RWPE1 (cell line): Measurements from ENCODE around the gene PRND.
A peak's percentile ranks its signal among the peaks of the same experiment; 100 is the strongest.
"Not testable (repeated sequence)": the region's sequence is repeated elsewhere in the genome, so short reads cannot be mapped to it uniquely, and the experiment has no call there.

Experiments
- CTCF ChIA-PET: fragments of 350-600 bp; sonication (Branson Sonifier 250); formaldehyde crosslinking; extraction: SDS; loops from one replicate; lab custom pipeline; 2021; lab: Yijun Ruan, JAX
- POLR2A ChIA-PET: fragments of 400-600 bp; formaldehyde crosslinking; extraction: SDS; loops from one replicate; lab custom pipeline; 2020; ENCODE audit warnings: antibody characterized with exemption; ENCODE audit not compliant: low non-redundant PET; lab: Yijun Ruan, JAX
- DNase-seq: peaks from one replicate; pipeline ENCODE4 v3.0.0; 2012; ENCODE audit warnings: low spot score
- H3K27ac ChIP-seq: fragments of 450-650 bp; 2 replicates; pipeline ENCODE4 v1.5.1; 2017
- CTCF ChIP-seq: fragments of 450-650 bp; conservative IDR thresholded peaks from 2 replicates; pipeline ENCODE4 v1.5.1; 2017; ENCODE audit warnings: low read depth, mild to moderate bottlenecking

PRND gene

GRCh38 chr20:4736875-4737274 is 15.2 kb downstream of the PRND start:
- ChIA-PET POLR2A (no interaction called here), CTCF (no interaction called here)
- DNase-seq, result no peak
- no peak for TF ChIP-seq CTCF
- no peak overlapping the region for H3K27ac ChIP-seq

GRCh38 chr20:4737857-4738627 is 16.3 kb downstream of the PRND start:
- no peak overlapping the region for H3K27ac ChIP-seq
- ChIA-PET CTCF (interaction anchor here (0.6 kb wide), 1 partner anchor 274 kb away, joined by 3 read pairs; no protein-coding TSS in a partner anchor), POLR2A (interaction anchor here (0.6 kb wide), 1 partner anchor 104 kb away, joined by 3 read pairs; no protein-coding TSS in a partner anchor)
- no peak for TF ChIP-seq CTCF
- DNase-seq, result no peak

- ChIA-PET CTCF (interaction anchor here (0.5 to 1.2 kb wide), 6 partner anchors 9 to 957 kb away, joined by 3 to 4 read pairs (median 3); no protein-coding TSS in a partner anchor), POLR2A (no interaction called here)
- TF ChIP-seq CTCF, result peak; percentile 69
- DNase-seq, result no peak
- H3K27ac ChIP-seq, result no peak overlapping the region
These were observed 19.2 kb downstream of the PRND start for GRCh38 chr20:4740774-4741431.

- no peak overlapping the region for H3K27ac ChIP-seq
- no peak for DNase-seq
- no peak for TF ChIP-seq CTCF
- POLR2A ChIA-PET, result no interaction called here
- CTCF ChIA-PET, result no interaction called here
These were observed 27.1 kb downstream of the PRND start for GRCh38 chr20:4748847-4749246.

- POLR2A ChIA-PET, result no interaction called here
- H3K27ac ChIP-seq, result no peak overlapping the region
- CTCF ChIA-PET, result no interaction called here
- no peak for TF ChIP-seq CTCF
- no peak for DNase-seq
These were observed 27.6 kb downstream of the PRND start for GRCh38 chr20:4749326-4749725.

GRCh38 chr20:4750381-4750780 is 28.7 kb downstream of the PRND start:
- no peak overlapping the region for H3K27ac ChIP-seq
- ChIA-PET CTCF (no interaction called here), POLR2A (no interaction called here)
- no peak for DNase-seq
- no peak for TF ChIP-seq CTCF

GRCh38 chr20:4759100-4759884 is 37.6 kb downstream of the PRND start:
- H3K27ac ChIP-seq, POLR2A ChIA-PET, DNase-seq: not testable (repeated sequence)
- CTCF ChIA-PET, result interaction anchor here (0.5 to 1.0 kb wide), 5 partner anchors 14 to 363 kb away, joined by 3 to 4 read pairs (median 3); no protein-coding TSS in a partner anchor
